Body of pancreas (tissue), 4 donors: ENCODE results near the gene DGKD. TPM values are rescaled to one million over a fixed set of nuclear protein-coding genes. Genes with fewer than 3 reads are reported as not detected.

Source experiments
- ATAC-seq: fragments of 150-250 bp; one replicate; pipeline ENCODE4 v1.9.1; 2016
- DNase-seq, 4 donors: peaks; one replicate each; pipeline ENCODE4 v3.0.0-alpha.2; 2019
- H3K27ac ChIP-seq, 4 donors: fragments of 200-600 bp; sonication (generic); 1 replicate in 3 of 4; 2 replicates in 1 of 4; pipeline versions ENCODE4 v1.5.1 to v1.6.1; 2016 to 2019; ENCODE audit warnings: mild to moderate bottlenecking in 1 of 4, mixed read lengths in 1 of 4, moderate library complexity in 1 of 4
- H3K27me3 ChIP-seq, 2 donors: fragments of 200-600 bp; sonication (generic); one replicate each; pipeline ENCODE4 v1.6.0; 2016; ENCODE audit warnings: mild to moderate bottlenecking in 1 of 2
- H3K36me3 ChIP-seq, 2 donors: fragments of 200-600 bp; sonication (generic); replicated peaks in 1 of 2; 2 replicates each; pipeline ENCODE4 v1.5.1; 2016; ENCODE audit warnings: low read depth in 2 of 2; ENCODE audit not compliant: insufficient read depth in 1 of 2
- H3K4me1 ChIP-seq: fragments of 200-600 bp; sonication (generic); one replicate; pipeline ENCODE4 v1.6.0; 2016
- H3K4me3 ChIP-seq, 2 donors: fragments of 200-600 bp; sonication (generic); 1 replicate in 1 of 2; 2 replicates in 1 of 2; pipeline ENCODE4 v1.5.1; 2016 to 2019
- H3K9me3 ChIP-seq, 3 donors: fragments of 200-600 bp; sonication (generic); 1 replicate in 2 of 3; 2 replicates in 1 of 3; pipeline ENCODE4 v1.5.1; 2016
- CTCF ChIP-seq, 7 experiments: fragments of 450-650 bp in 4 of 7; fragments of 200-600 bp in 3 of 7; sonication (generic) in 3 of 7; IDR thresholded peaks; one replicate each; pipeline ENCODE4 v1.5.1; 2016 to 2019; ENCODE audit warnings: antibody characterized with exemption in 7 of 7
- POLR2A ChIP-seq, 3 donors: fragments of 450-650 bp; IDR thresholded peaks; one replicate each; pipeline ENCODE4 v1.6.1; 2016; ENCODE audit warnings: antibody characterized with exemption in 3 of 3, mild to moderate bottlenecking in 2 of 3
- WGBS, 2 donors: methylation state at CpG; one replicate each; pipeline ENCODE4 v1.1.5; 2017; 5-methylcytosine and 5-hydroxymethylcytosine counted together
- intact Hi-C: fragments of 100-400 bp; cut with DNase I; formaldehyde crosslinking; loops from one replicate; pipeline ENCODE4 v1.15.1; 2023
- total RNA-seq, 2 donors: library from RNA; depleted of rRNA; stranded (reverse); fragments of >200 nt; gene quantifications; one replicate each; pipeline ENCODE4 v1.1.0, GENCODE V29; 2016

The DGKD gene
- total RNA-seq, 2 donors from 2014 or later = 9.1 to 30.3 TPM

DNA sequence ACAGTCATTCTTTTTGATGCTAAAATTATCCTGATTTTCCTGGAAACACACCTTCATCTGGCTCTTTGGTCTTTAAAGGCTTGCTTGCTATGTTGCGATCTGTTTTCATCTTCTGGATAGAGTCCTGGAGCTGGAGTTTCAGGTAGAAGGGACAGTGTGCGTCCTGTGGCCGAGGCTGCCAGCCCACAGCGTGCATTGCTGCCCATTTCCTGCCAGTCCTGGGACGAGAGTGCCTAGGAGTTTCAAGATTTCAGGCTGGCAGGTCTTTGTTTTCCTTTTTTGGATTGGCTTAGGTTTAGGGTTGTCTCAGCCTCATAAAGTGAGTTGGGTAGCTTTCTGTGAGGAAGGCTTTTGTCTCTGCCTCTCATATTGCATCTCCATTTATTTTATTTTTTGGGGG lies 14.5 kb downstream of the DGKD start:
- WGBS, 2 donors = 68 to 95% methylated on average over 5 of the region's 5 CpGs
- H3K36me3 ChIP-seq = no peaks in the 10 kb centered on the region
- no peaks in the 10 kb centered on the region for H3K4me1 ChIP-seq
- H3K27ac ChIP-seq = no peak overlapping the region
- DNase-seq (no peak), ATAC-seq (no peak)
- H3K4me3 ChIP-seq = no peak overlapping the region
- no peaks in the 10 kb centered on the region for H3K9me3 ChIP-seq
- H3K27me3 ChIP-seq = no peaks in the 10 kb centered on the region
- intact Hi-C loops = no loop called here
- TF ChIP-seq POLR2A (IDR thresholded peaks at IDR 0.05) = no peak
- no peak for TF ChIP-seq CTCF (IDR thresholded peaks at IDR 0.05)

- ATAC-seq (no peak), DNase-seq (no peak)
- Histone ChIP-seq H3K4me1 (no peaks in the 10 kb centered on the region), H3K27ac (no peak overlapping the region), H3K4me3 (no peak overlapping the region), H3K9me3 (no peaks in the 10 kb centered on the region), H3K36me3 (no peaks in the 10 kb centered on the region), H3K27me3 (no peaks in the 10 kb centered on the region)
- intact Hi-C loops = no loop called here
- WGBS, 2 donors = 85 to 86% methylated on average over 8 of the region's 8 CpGs
- TF ChIP-seq CTCF (IDR thresholded peaks at IDR 0.05) = no peak
- no peak for TF ChIP-seq POLR2A (IDR thresholded peaks at IDR 0.05)
Observed at GRCh38 chr2:233369462-233369861, 15.2 kb downstream of the DGKD start.

GRCh38 chr2:233369897-233370685 lies 15.8 kb downstream of the DGKD start:
- no peak overlapping the region for H3K4me3 ChIP-seq
- H3K4me1 ChIP-seq = no peaks in the 10 kb centered on the region
- ATAC-seq (no peak), DNase-seq (no peak)
- intact Hi-C loops = no loop called here
- no peak for TF ChIP-seq POLR2A (IDR thresholded peaks at IDR 0.05)
- no peak for TF ChIP-seq CTCF (IDR thresholded peaks at IDR 0.05)
- no peaks in the 10 kb centered on the region for H3K27me3 ChIP-seq
- no peak overlapping the region for H3K27ac ChIP-seq
- no peaks in the 10 kb centered on the region for H3K36me3 ChIP-seq
- 85 to 87% methylated on average over 9 of the region's 9 CpGs for WGBS, 2 donors
- H3K9me3 ChIP-seq = no peaks in the 10 kb centered on the region

DNA sequence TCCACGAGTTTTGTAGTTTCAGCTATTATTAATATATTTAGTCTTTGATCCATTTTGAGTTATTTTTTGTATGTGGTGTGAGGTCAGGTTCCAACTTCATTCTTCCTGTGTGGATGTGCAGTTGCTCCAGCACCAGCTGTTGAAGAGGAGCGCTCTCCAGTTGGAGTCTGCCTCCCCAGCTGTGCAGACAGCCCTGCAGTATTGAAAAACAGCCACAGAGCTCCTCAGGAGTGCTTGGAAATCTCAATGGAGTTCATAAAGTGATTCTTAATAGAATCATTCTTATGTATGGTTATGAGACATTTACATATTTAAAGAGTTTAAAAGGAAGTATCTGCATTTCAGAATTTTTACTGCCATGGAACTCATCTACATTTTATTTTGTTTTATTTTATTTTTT lies 17.3 kb downstream of the DGKD start:
- TF ChIP-seq POLR2A (IDR thresholded peaks at IDR 0.05) (no peak), CTCF (IDR thresholded peaks at IDR 0.05) (no peak)
- ATAC-seq = no peak
- 79 to 82% methylated on average over 2 of the region's 2 CpGs for WGBS, 2 donors

DNA sequence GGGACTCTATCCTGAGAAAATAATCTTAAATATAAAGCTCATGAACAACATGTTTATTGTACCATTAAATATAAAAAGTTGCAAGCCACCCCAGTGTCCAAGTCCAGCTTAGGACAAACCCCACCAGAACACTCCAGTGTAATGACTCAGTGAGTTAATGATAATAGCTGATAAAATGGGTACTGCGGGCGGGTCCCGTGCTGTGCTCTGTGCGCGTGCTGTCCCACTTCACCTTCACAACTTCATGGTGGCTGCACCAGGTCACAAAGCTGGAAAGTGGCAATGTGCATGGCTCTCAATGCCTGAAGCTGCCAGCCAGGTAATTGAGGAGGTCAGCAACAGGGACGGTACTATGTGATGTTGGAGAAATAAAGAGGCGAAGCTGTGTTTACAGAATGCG lies 18.6 kb downstream of the DGKD start:
- ATAC-seq (no peak), DNase-seq (no peak)
- 88 to 90% methylated on average over 8 of the region's 8 CpGs for WGBS, 2 donors

More for the DNA sequence above, 17.3 kb downstream of the DGKD start:
- no peaks in the 10 kb centered on the region for H3K36me3 ChIP-seq
- intact Hi-C loops = no loop called here
- no peaks in the 10 kb centered on the region for H3K9me3 ChIP-seq
- no peaks in the 10 kb centered on the region for H3K4me1 ChIP-seq
- H3K27ac ChIP-seq = no peak overlapping the region
- H3K27me3 ChIP-seq = no peaks in the 10 kb centered on the region
- no peak for DNase-seq
- H3K4me3 ChIP-seq = no peak overlapping the region

More for the DNA sequence above, 18.6 kb downstream of the DGKD start:
- TF ChIP-seq CTCF (IDR thresholded peaks at IDR 0.05) = no peak
- TF ChIP-seq POLR2A (IDR thresholded peaks at IDR 0.05) = no peak
- Histone ChIP-seq H3K4me3 (no peak overlapping the region), H3K27ac (no peak overlapping the region), H3K9me3 (no peaks in the 10 kb centered on the region), H3K4me1 (no peaks in the 10 kb centered on the region), H3K27me3 (no peaks in the 10 kb centered on the region), H3K36me3 (no peaks in the 10 kb centered on the region)
- intact Hi-C loops = no loop called here
